Mesothelial cell of epicardium (in vitro differentiated cells): ENCODE data around the gene CD80. TPM values are rescaled to one million over a fixed set of nuclear protein-coding genes. Genes with fewer than 3 reads are reported as not detected.

Source experiments
- total RNA-seq: library from RNA; stranded (reverse); gene quantifications from 3 replicates; pipeline ENCODE4 v1.2.1, GENCODE V29; 2021

The CD80 gene
- total RNA-seq, 1 donor from 2014 or later = not detected

Other genes starting within 250 kb of the CD80 start
- 66.8 to 75.6 TPM (median 69.6 TPM) in 3 replicates for gene TMEM39A, start 96.0 kb downstream of the CD80 start, total RNA-seq
- gene POGLUT1, start 90.7 kb downstream of the CD80 start, total RNA-seq = 23.5 to 25.7 TPM (median 24.0 TPM) in 3 replicates
- gene TIMMDC1, start 61.1 kb downstream of the CD80 start, total RNA-seq = 93.9 to 102 TPM (median 95.9 TPM) in 3 replicates
- 1.9 to 2.3 TPM (median 2.2 TPM) in 3 replicates for gene ADPRH, start 19.9 kb upstream of the CD80 start, total RNA-seq
- not detected in 3 replicates for gene PLA1A, start 38.3 kb upstream of the CD80 start, total RNA-seq
- 3.4 to 3.5 TPM (median 3.5 TPM) in 3 replicates for gene POPDC2, start 101.0 kb upstream of the CD80 start, total RNA-seq
- 16.0 to 18.1 TPM (median 17.3 TPM) in 3 replicates for gene COX17, start 117.8 kb upstream of the CD80 start, total RNA-seq
- gene CFAP91, start 143.4 kb upstream of the CD80 start, total RNA-seq = 7.1 to 10.9 TPM (median 8.7 TPM) in 3 replicates
- 0.07 to 0.20 TPM (median 0.11 TPM) in 3 replicates for gene NR1I2, start 222.5 kb upstream of the CD80 start, total RNA-seq